ENCODE results near the gene SAMSN1.

DNA sequence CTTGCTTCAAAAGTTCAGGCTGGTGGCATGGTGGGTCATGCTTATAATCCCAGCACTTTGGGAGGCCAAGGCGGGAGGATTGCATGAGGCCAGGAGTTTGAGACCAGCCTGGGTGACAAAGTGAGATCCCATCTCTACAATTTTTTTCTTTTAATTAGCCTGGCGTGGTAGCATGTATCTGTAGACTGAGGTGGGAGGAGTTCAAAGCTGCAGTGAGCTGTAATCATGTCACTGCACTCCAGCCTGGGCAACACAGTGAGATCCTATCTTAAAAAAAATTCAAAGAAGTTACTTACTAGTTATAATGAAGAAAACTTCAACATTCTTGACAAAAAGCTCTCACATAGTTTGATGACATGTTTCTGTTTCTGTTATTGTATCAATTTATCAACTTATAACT, 45.2 kb downstream of the SAMSN1 start:
- no peak for TF ChIP-seq POLR2A (IDR thresholded peaks at IDR 0.05)
- TF ChIP-seq, protein P1, sequence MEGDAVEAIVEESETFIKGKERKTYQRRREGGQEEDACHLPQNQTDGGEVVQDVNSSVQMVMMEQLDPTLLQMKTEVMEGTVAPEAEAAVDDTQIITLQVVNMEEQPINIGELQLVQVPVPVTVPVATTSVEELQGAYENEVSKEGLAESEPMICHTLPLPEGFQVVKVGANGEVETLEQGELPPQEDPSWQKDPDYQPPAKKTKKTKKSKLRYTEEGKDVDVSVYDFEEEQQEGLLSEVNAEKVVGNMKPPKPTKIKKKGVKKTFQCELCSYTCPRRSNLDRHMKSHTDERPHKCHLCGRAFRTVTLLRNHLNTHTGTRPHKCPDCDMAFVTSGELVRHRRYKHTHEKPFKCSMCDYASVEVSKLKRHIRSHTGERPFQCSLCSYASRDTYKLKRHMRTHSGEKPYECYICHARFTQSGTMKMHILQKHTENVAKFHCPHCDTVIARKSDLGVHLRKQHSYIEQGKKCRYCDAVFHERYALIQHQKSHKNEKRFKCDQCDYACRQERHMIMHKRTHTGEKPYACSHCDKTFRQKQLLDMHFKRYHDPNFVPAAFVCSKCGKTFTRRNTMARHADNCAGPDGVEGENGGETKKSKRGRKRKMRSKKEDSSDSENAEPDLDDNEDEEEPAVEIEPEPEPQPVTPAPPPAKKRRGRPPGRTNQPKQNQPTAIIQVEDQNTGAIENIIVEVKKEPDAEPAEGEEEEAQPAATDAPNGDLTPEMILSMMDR (IDR thresholded peaks at IDR 0.05): no peak

Measured in stomach (tissue), 4 donors.